ENCODE data around the gene TMEM232. TPM values are rescaled to one million over a fixed set of nuclear protein-coding genes. Genes with fewer than 3 reads are reported as not detected.

The TMEM232 gene
- total and polyA plus RNA-seq, 9 of the 15 experiments (the other 6 are each of a cell fraction or from before 2014, with no cell fraction given) = 0.09 to 2.2 (median 0.41) TPM

DNA sequence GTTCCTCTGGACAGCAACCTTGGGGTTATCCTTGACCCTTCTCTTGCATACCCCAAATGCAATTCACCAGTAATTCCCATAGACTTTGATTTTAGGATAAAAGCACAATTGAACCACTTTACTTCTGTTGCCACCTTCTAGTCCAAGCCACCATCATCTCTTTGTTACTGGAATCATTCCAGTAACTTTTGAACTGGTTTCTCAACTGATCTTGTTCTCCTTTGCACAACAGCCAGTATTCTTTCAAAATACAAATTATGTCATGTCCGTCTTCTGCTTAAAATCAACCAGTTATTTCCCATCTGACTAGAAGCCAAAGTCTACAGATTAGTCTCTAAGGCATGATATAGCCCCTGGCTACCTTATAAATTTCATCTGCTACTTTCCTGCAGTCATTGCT is 33.7 kb upstream of the TMEM232 start:
- Histone ChIP-seq H4K20me1 (replicated peaks; ENCODE audit: control insufficient read depth, insufficient read depth, low read length) (no peaks in the 10 kb centered on the region), H3K36me3 (ENCODE audit: control insufficient read depth, insufficient read depth, low read length) (peaks cover 62% of the 10 kb centered on the region), H3K9me3 (replicated peaks; ENCODE audit: control insufficient read depth, insufficient read depth, low read depth, low read length) (no peaks in the 10 kb centered on the region), H3K27me3 (ENCODE audit: control insufficient read depth in 2 of 2, insufficient read depth in 2 of 2, low read length in 2 of 2) (no peaks in the 10 kb centered on the region), H3K9ac (ENCODE audit: insufficient read depth in 1 of 2, low read depth in 2 of 2, low read length in 2 of 2) (no peak overlapping the region), H3K79me2 (ENCODE audit: control insufficient read depth, insufficient read depth, low read length) (no peaks in the 10 kb centered on the region), H3K4me2 (ENCODE audit: insufficient read depth, low read length) (no peak overlapping the region), H3K4me1 (replicated peaks in 1 of 2; ENCODE audit: control insufficient read depth in 2 of 2, insufficient read depth in 2 of 2, low read length in 2 of 2) (no peaks in the 10 kb centered on the region), H3K9me1 (ENCODE audit: control insufficient read depth, insufficient read depth, low read length) (no peaks in the 10 kb centered on the region), H3K27ac (ENCODE audit: extremely low read depth, low read depth, low read length) (no peak overlapping the region), H3K4me3 (no peak overlapping the region), H2AFZ (ENCODE audit: low read depth, low read length) (no peak overlapping the region)
- BruUV-seq (replicated peaks) = no TSS peak
- DNase-seq (ENCODE audit: extremely low read depth in 1 of 4, low spot score in 3 of 4) (no peak), ATAC-seq (no peak), FAIRE-seq (no peak)
- TF ChIP-seq, protein P1, sequence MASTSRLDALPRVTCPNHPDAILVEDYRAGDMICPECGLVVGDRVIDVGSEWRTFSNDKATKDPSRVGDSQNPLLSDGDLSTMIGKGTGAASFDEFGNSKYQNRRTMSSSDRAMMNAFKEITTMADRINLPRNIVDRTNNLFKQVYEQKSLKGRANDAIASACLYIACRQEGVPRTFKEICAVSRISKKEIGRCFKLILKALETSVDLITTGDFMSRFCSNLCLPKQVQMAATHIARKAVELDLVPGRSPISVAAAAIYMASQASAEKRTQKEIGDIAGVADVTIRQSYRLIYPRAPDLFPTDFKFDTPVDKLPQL (IDR thresholded peaks at IDR 0.05; ENCODE audit: extremely low read depth, insufficient read length) = no peak
- TF ChIP-seq, protein P2, sequence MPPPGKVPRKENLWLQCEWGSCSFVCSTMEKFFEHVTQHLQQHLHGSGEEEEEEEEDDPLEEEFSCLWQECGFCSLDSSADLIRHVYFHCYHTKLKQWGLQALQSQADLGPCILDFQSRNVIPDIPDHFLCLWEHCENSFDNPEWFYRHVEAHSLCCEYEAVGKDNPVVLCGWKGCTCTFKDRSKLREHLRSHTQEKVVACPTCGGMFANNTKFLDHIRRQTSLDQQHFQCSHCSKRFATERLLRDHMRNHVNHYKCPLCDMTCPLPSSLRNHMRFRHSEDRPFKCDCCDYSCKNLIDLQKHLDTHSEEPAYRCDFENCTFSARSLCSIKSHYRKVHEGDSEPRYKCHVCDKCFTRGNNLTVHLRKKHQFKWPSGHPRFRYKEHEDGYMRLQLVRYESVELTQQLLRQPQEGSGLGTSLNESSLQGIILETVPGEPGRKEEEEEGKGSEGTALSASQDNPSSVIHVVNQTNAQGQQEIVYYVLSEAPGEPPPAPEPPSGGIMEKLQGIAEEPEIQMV (tag; conservative IDR thresholded peaks at IDR 0.05; ENCODE audit: low read depth) = no peak
- TF ChIP-seq, protein P3, sequence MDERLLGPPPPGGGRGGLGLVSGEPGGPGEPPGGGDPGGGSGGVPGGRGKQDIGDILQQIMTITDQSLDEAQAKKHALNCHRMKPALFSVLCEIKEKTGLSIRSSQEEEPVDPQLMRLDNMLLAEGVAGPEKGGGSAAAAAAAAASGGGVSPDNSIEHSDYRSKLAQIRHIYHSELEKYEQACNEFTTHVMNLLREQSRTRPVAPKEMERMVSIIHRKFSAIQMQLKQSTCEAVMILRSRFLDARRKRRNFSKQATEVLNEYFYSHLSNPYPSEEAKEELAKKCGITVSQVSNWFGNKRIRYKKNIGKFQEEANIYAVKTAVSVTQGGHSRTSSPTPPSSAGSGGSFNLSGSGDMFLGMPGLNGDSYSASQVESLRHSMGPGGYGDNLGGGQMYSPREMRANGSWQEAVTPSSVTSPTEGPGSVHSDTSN (CRISPR knock-in tag; IDR thresholded peaks at IDR 0.05; ENCODE audit: low read depth) = no peak
- TF ChIP-seq, protein P3 (tag; conservative IDR thresholded peaks at IDR 0.05; ENCODE audit: low read depth) = no peak
- TF ChIP-seq ZNF764 (CRISPR knock-in tag; IDR thresholded peaks at IDR 0.05; ENCODE audit: low read depth) (no peak), ZNF232 (CRISPR knock-in tag; IDR thresholded peaks at IDR 0.05) (no peak)
- TF ChIP-seq, protein P4, sequence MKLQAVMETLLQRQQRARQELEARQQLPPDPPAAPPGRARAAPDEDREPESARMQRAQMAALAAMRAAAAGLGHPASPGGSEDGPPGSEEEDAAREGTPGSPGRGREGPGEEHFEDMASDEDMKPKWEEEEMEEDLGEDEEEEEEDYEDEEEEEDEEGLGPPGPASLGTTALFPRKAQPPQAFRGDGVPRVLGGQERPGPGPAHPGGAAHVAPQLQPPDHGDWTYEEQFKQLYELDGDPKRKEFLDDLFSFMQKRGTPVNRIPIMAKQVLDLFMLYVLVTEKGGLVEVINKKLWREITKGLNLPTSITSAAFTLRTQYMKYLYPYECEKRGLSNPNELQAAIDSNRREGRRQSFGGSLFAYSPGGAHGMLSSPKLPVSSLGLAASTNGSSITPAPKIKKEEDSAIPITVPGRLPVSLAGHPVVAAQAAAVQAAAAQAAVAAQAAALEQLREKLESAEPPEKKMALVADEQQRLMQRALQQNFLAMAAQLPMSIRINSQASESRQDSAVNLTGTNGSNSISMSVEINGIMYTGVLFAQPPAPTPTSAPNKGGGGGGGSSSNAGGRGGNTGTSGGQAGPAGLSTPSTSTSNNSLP (IDR thresholded peaks at IDR 0.05; ENCODE audit: borderline replicate concordance, low read depth, low read length) = no peak
- in situ Hi-C loops (cut with MboI) (loop anchor here (25.0 kb wide), 2 partner anchors 502 to 752 kb away; partner anchors contain the start of gene STARD4), intact Hi-C loops (cut with micrococcal nuclease) (no loop called here)
- ChIA-PET CTCF (ENCODE audit: low intra/inter-chr PET ratio) (no interaction called here), POLR2A (no interaction called here)
- WGBS (ENCODE audit: insufficient coverage, low coverage, missing lambda C conversion rate) = 89% methylated on average over 1 of the region's 1 CpG
